Activated naive CD4-positive, alpha-beta T cell treated with anti-CD3 and anti-CD28 coated beads for 36 hours (primary cell): Measurements from ENCODE around the gene SH3BGRL3. TPM values are rescaled to one million over a fixed set of nuclear protein-coding genes. Genes with fewer than 3 reads are reported as not detected.
A peak's percentile ranks its signal among the peaks of the same experiment; 100 is the strongest.
"Not testable (repeated sequence)": the region's sequence is repeated elsewhere in the genome, so short reads cannot be mapped to it uniquely, and the experiment has no call there.

Source experiments
- CTCF ChIA-PET: fragments of 350-600 bp; sonication (Branson Sonifier 250); formaldehyde crosslinking; loops from one replicate; lab custom pipeline; 2021; ENCODE audit warnings: antibody characterized with exemption; lab: Charles Lee
- DNase-seq: peaks from one replicate; pipeline ENCODE4 v3.0.0-alpha.2; 2020
- H3K27ac Mint-ChIP-seq: one replicate; pipeline ENCODE4 v1.8.0; 2021; ENCODE audit warnings: mild to moderate bottlenecking, mixed read lengths
- H3K27me3 Mint-ChIP-seq: one replicate; pipeline ENCODE4 v1.8.0; 2021; ENCODE audit warnings: low read depth, mixed read lengths
- H3K36me3 Mint-ChIP-seq: one replicate; pipeline ENCODE4 v1.8.0; 2021; ENCODE audit warnings: low read depth, mixed read lengths
- H3K4me1 Mint-ChIP-seq: one replicate; pipeline ENCODE4 v1.8.0; 2021; ENCODE audit warnings: low read depth, mixed read lengths
- H3K4me3 Mint-ChIP-seq: one replicate; pipeline ENCODE4 v1.8.0; 2021; ENCODE audit warnings: mild to moderate bottlenecking, moderate library complexity, mixed read lengths
- H3K9me3 Mint-ChIP-seq: one replicate; pipeline ENCODE4 v1.8.0; 2021; ENCODE audit warnings: mixed read lengths
- intact Hi-C: fragments of 100-400 bp; cut with micrococcal nuclease; formaldehyde crosslinking; loops from one replicate; pipeline ENCODE4 v1.15.1; 2023
- total RNA-seq, 2 experiments: library from RNA; stranded (reverse); gene quantifications; one replicate each; pipeline ENCODE4 v1.2.3, GENCODE V29; 2021

SH3BGRL3 gene
- total RNA-seq, 2 experiments from 2014 or later, result 130 to 132 TPM

DNA sequence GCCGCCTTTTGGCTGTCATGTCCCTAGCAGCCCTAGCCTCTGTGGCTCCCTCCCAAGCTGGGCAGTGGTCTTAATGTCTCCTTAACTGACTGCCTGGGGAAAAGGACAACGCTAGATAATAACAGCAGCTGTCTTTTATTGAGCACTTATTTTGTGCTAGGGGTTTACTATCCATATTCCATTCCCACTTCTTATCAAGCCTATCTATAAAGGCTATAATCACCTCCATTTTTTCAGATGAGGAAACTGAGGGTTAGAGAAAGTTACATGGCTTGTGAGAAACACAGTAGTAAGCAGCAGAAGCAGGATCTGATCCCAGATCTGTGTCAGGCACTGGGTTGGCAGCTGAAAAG lies 6.2 kb downstream of the SH3BGRL3 start:
- H3K4me3 Mint-ChIP-seq, result no peak overlapping the region

GRCh38 chr1:26287033-26287711 lies 7.3 kb downstream of the SH3BGRL3 start:
- CTCF ChIA-PET, result interaction anchor here (0.6 to 8.8 kb wide), 9 partner anchors 10 to 337 kb away, joined by 3 to 210 read pairs (median 5); partner anchors contain the start of genes CD52, CEP85, SH3BGRL3 and UBXN11
- no peaks in the 10 kb centered on the region for H3K9me3 Mint-ChIP-seq
- peak; percentile 87 for DNase-seq
- H3K4me1 Mint-ChIP-seq, result peaks cover 96% of the 10 kb centered on the region
- H3K27me3 Mint-ChIP-seq, result no peaks in the 10 kb centered on the region
- peak overlapping the region; percentile 32 for H3K4me3 Mint-ChIP-seq
- H3K36me3 Mint-ChIP-seq, result peaks cover 14% of the 10 kb centered on the region
- intact Hi-C loops, result loop anchor here (1.0 to 5.0 kb wide), 4 partner anchors 8 to 405 kb away; partner anchors contain the start of gene HMGN2
- H3K27ac Mint-ChIP-seq, result peak overlapping the region; percentile 94

More for the DNA sequence above, 6.2 kb downstream of the SH3BGRL3 start:
- Mint-ChIP-seq H3K4me1 (peaks cover 95% of the 10 kb centered on the region), H3K36me3 (peaks cover 16% of the 10 kb centered on the region), H3K27ac (peak overlapping the region; percentile 94), H3K27me3 (no peaks in the 10 kb centered on the region), H3K9me3 (no peaks in the 10 kb centered on the region)
- no peak for DNase-seq
- intact Hi-C loops, result loop anchor here (5.0 kb wide), 2 partner anchors 186 to 406 kb away; partner anchors contain the start of gene HMGN2
- CTCF ChIA-PET, result interaction anchor here (0.6 to 8.8 kb wide), 7 partner anchors 9 to 283 kb away, joined by 3 to 210 read pairs (median 13); partner anchors contain the start of genes CD52, SH3BGRL3 and UBXN11

GRCh38 chr1:26287811-26288210 lies 7.9 kb downstream of the SH3BGRL3 start:
- H3K27me3 Mint-ChIP-seq, result no peaks in the 10 kb centered on the region
- DNase-seq, result no peak
- H3K36me3 Mint-ChIP-seq, result peaks cover 14% of the 10 kb centered on the region
- H3K4me1 Mint-ChIP-seq, result peaks cover 90% of the 10 kb centered on the region
- CTCF ChIA-PET, result interaction anchor here (0.7 to 8.8 kb wide), 9 partner anchors 10 to 129 kb away, joined by 3 to 210 read pairs (median 7); partner anchors contain the start of genes CD52, CEP85, SH3BGRL3 and UBXN11
- intact Hi-C loops, result loop anchor here (1.0 to 5.0 kb wide), 7 partner anchors 9 to 456 kb away; partner anchors contain the start of genes HMGN2 and UBXN11
- peak overlapping the region; percentile 32 for H3K4me3 Mint-ChIP-seq
- peak overlapping the region; percentile 94 for H3K27ac Mint-ChIP-seq
- H3K9me3 Mint-ChIP-seq, result no peaks in the 10 kb centered on the region

DNA sequence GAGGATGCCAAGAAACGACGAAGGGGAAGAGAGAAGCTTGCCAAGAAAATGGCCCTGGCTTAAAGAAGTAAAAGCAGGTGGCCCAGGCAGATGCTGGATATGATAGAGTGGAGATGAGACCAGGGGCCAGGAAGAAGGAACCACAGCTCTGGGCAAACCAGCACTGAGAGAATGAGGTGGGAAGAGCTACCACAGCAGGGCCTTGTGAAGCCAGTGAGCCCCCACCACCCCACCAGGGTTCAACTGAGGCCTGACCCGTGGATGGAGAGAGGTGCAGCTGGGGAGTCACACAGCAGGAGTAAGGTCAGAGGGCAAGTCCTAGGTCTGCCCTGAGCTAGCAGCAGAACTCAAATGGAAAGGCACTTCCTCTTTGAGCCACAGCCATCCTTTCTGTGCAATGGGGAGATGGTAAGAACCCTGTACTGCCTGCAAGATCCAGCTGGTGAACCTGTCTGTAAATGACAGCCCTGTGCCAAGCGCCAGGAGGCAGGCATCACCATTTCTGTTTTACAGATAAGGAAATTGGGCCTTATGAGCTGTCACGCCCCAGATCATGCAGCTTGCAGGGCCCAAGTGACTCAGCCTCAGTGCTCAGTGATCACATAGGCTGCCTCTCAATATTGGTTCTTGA lies 8.5 kb downstream of the SH3BGRL3 start:
- peaks cover 11% of the 10 kb centered on the region for H3K36me3 Mint-ChIP-seq
- H3K9me3 Mint-ChIP-seq, result no peaks in the 10 kb centered on the region
- H3K4me1 Mint-ChIP-seq, result peaks cover 84% of the 10 kb centered on the region
- H3K27ac Mint-ChIP-seq, result peak overlapping the region; percentile 94
- no peak overlapping the region for H3K4me3 Mint-ChIP-seq
- DNase-seq, result peak; percentile 91
- H3K27me3 Mint-ChIP-seq, result no peaks in the 10 kb centered on the region
- CTCF ChIA-PET, result interaction anchor here (0.7 to 8.8 kb wide), 14 partner anchors 9 to 129 kb away, joined by 3 to 210 read pairs (median 6); partner anchors contain the start of genes CD52, CEP85, SH3BGRL3 and UBXN11
- intact Hi-C loops, result loop anchor here (1.0 to 5.0 kb wide), 5 partner anchors 18 to 456 kb away; partner anchors contain the start of genes HMGN2 and UBXN11

GRCh38 chr1:26289158-26290059 lies 9.5 kb downstream of the SH3BGRL3 start:
- Mint-ChIP-seq H3K4me1 (peaks cover 76% of the 10 kb centered on the region), H3K9me3 (no peaks in the 10 kb centered on the region), H3K27ac (peak overlapping the region; percentile 94), H3K4me3 (no peak overlapping the region), H3K36me3 (peaks cover 8% of the 10 kb centered on the region), H3K27me3 (no peaks in the 10 kb centered on the region)
- CTCF ChIA-PET, result interaction anchor here (0.7 to 8.8 kb wide), 14 partner anchors 8 to 128 kb away, joined by 3 to 210 read pairs (median 4); partner anchors contain the start of genes CD52, CEP85, SH3BGRL3 and UBXN11
- peak; percentile 66 for DNase-seq
- intact Hi-C loops, result loop anchor here (5.0 kb wide), 2 partner anchors 183 to 403 kb away; partner anchors contain the start of gene HMGN2

DNA sequence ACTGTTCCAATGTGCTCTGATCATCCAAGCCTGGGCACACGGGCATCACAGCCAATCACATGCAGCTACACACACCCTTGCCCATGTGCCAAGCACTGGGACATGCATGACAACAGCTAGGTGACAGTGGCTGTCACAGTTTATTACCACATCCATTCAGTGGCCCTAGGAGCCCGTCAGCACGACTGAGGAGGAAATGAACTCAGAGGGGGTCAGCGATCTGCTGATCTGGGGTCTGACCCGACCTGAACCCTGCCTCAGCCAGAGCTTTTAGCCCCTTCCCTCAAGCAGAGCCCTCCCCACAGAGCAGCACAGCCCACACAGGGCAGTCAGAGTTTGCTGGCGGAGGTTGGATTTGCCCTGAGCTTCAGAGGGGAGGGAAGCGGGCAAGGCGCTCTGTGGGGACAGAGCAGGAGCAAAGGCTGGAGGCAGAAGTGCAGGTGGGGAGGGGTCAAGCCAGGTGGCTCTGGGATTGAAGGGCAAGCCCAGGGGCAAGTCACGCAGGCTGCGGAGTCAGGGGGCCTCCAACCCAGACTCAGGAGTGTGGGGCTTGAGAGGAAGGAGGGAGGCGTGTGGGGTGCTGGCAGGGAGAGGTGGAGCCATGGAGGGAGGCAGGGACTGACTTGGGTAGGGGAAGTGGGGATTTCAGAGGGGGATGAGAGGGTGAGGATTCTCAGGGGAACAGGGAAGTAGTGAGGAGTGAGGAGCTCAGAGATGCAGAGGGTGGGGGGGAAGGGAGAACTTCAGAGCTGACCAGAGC lies 10.4 kb downstream of the SH3BGRL3 start:
- intact Hi-C loops, result no loop called here
- Mint-ChIP-seq H3K36me3 (peaks cover 1% of the 10 kb centered on the region), H3K4me3 (no peak overlapping the region), H3K9me3 (no peaks in the 10 kb centered on the region), H3K4me1 (peaks cover 68% of the 10 kb centered on the region), H3K27ac (peak overlapping the region; percentile 94), H3K27me3 (no peaks in the 10 kb centered on the region)
- peak; percentile 38 for DNase-seq
- CTCF ChIA-PET, result interaction anchor here (1.0 to 8.8 kb wide), 4 partner anchors 10 to 28 kb away, joined by 3 to 210 read pairs (median 24); partner anchors contain the start of genes CD52 and UBXN11

- no peak for DNase-seq
- no peaks in the 10 kb centered on the region for H3K27me3 Mint-ChIP-seq
- H3K9me3 Mint-ChIP-seq, result no peaks in the 10 kb centered on the region
- peaks cover 1% of the 10 kb centered on the region for H3K36me3 Mint-ChIP-seq
- intact Hi-C loops, result no loop called here
- peak overlapping the region; percentile 94 for H3K27ac Mint-ChIP-seq
- CTCF ChIA-PET, result interaction anchor here (8.8 kb wide), 1 partner anchor 27 kb away, joined by 210 read pairs; the partner anchor contains the start of gene CD52
- H3K4me1 Mint-ChIP-seq, result peaks cover 63% of the 10 kb centered on the region
- no peak overlapping the region for H3K4me3 Mint-ChIP-seq
Measured at GRCh38 chr1:26290882-26291261, 11.0 kb downstream of the SH3BGRL3 start.

GRCh38 chr1:26291433-26291832 lies 11.5 kb downstream of the SH3BGRL3 start:
- Mint-ChIP-seq H3K36me3 (peaks cover 1% of the 10 kb centered on the region), H3K4me1 (peaks cover 57% of the 10 kb centered on the region), H3K9me3 (no peaks in the 10 kb centered on the region), H3K4me3 (no peak overlapping the region), H3K27ac (peak overlapping the region; percentile 94), H3K27me3 (no peaks in the 10 kb centered on the region)
- DNase-seq, result no peak
- CTCF ChIA-PET, result interaction anchor here (0.9 kb wide), 1 partner anchor 104 kb away, joined by 3 read pairs; no protein-coding TSS in a partner anchor
- intact Hi-C loops, result no loop called here

- no peak for DNase-seq
- Mint-ChIP-seq H3K27me3 (no peaks in the 10 kb centered on the region), H3K4me1 (peaks cover 54% of the 10 kb centered on the region), H3K4me3 (no peak overlapping the region), H3K9me3 (no peaks in the 10 kb centered on the region), H3K36me3 (peaks cover 1% of the 10 kb centered on the region), H3K27ac (peak overlapping the region; percentile 64)
- CTCF ChIA-PET, result interaction anchor here (0.9 kb wide), 1 partner anchor 104 kb away, joined by 3 read pairs; no protein-coding TSS in a partner anchor
- intact Hi-C loops, result no loop called here
Measured at GRCh38 chr1:26291939-26292338, 12.1 kb downstream of the SH3BGRL3 start.

GRCh38 chr1:26292735-26293134 lies 12.8 kb downstream of the SH3BGRL3 start:
- H3K27ac Mint-ChIP-seq, intact Hi-C loops, H3K27me3 Mint-ChIP-seq, H3K9me3 Mint-ChIP-seq, H3K36me3 Mint-ChIP-seq, DNase-seq, H3K4me3 Mint-ChIP-seq: not testable (repeated sequence)
- CTCF ChIA-PET, result interaction anchor here (1.4 kb wide), 1 partner anchor 17 kb away, joined by 3 read pairs; no protein-coding TSS in a partner anchor
- H3K4me1 Mint-ChIP-seq, result peaks cover 46% of the 10 kb centered on the region
